Smooth muscle cell (in vitro differentiated cells): ENCODE results near the gene ADIPOQ. TPM values are rescaled to one million over a fixed set of nuclear protein-coding genes. Genes with fewer than 3 reads are reported as not detected.
"Not testable (repeated sequence)": the region's sequence is repeated elsewhere in the genome, so short reads cannot be mapped to it uniquely, and the experiment has no call there.

Experiments used
- DNase-seq: peaks from one replicate; lab custom pipeline; 2025; ENCODE audit not compliant: unreplicated experiment; lab: John Stamatoyannopoulos, UW
- H2AFZ ChIP-seq: fragments of 200-600 bp; sonication (generic); 2 replicates; pipeline ENCODE4 v1.6.0; 2016; ENCODE audit warnings: antibody characterized with exemption, low read depth, mild to moderate bottlenecking
- H3F3A ChIP-seq: fragments of 200-600 bp; sonication (generic); 2 replicates; pipeline ENCODE4 v1.6.0; 2017; ENCODE audit warnings: antibody characterized with exemption, low read depth
- H3K27ac ChIP-seq: fragments of 200-600 bp; sonication (generic); 2 replicates; pipeline ENCODE4 v1.5.1; 2016; ENCODE audit warnings: low read depth, mild to moderate bottlenecking
- H3K27me3 ChIP-seq: fragments of 200-600 bp; sonication (generic); 2 replicates; pipeline ENCODE4 v1.6.1; 2016; ENCODE audit warnings: low read depth, mild to moderate bottlenecking
- H3K36me3 ChIP-seq: fragments of 200-600 bp; sonication (generic); 2 replicates; pipeline ENCODE4 v1.5.1; 2016; ENCODE audit warnings: low read depth
- H3K4me1 ChIP-seq: fragments of 200-600 bp; sonication (generic); 2 replicates; pipeline ENCODE4 v1.5.1; 2016; ENCODE audit warnings: low read depth
- H3K4me2 ChIP-seq: fragments of 200-600 bp; sonication (generic); 2 replicates; pipeline ENCODE4 v1.6.0; 2016; ENCODE audit warnings: mild to moderate bottlenecking
- H3K4me3 ChIP-seq: fragments of 200-600 bp; sonication (generic); 2 replicates; pipeline ENCODE4 v1.5.1; 2016; ENCODE audit warnings: mild to moderate bottlenecking
- H3K79me2 ChIP-seq: fragments of 200-600 bp; sonication (generic); 2 replicates; pipeline ENCODE4 v1.6.0; 2016; ENCODE audit warnings: low read depth, mild to moderate bottlenecking
- H3K9ac ChIP-seq: fragments of 200-600 bp; sonication (generic); 2 replicates; pipeline ENCODE4 v1.6.0; 2016; ENCODE audit warnings: low read depth
- H3K9me3 ChIP-seq: fragments of 200-600 bp; sonication (generic); replicated peaks from 2 replicates; pipeline ENCODE4 v1.5.1; 2016; ENCODE audit warnings: low read depth
- H4K20me1 ChIP-seq: fragments of 200-600 bp; sonication (generic); 2 replicates; pipeline ENCODE4 v1.6.0; 2016; ENCODE audit warnings: low read depth
- CTCF ChIP-seq: fragments of 200-600 bp; sonication (generic); IDR thresholded peaks from 2 replicates; pipeline ENCODE4 v1.5.1; 2017; ENCODE audit warnings: borderline replicate concordance, mild to moderate bottlenecking, antibody characterized with exemption; ENCODE audit not compliant: insufficient read depth, poor library complexity, severe bottlenecking
- WGBS: methylation state at CpG from one replicate; pipeline ENCODE4 v1.1.7; 2016; ENCODE audit warnings: low lambda C conversion rate; 5-methylcytosine and 5-hydroxymethylcytosine counted together
- polyA plus RNA-seq: library from polyadenylated mRNA; unstranded; fragments of >200 nt; fragmentation: Nextera tagmentation; extraction: Ambion mirVana; gene quantifications from 2 replicates; pipeline ENCODE4 v1.2.1, GENCODE V29; 2016
- total RNA-seq: library from RNA; depleted of rRNA; stranded (reverse); fragments of >200 nt; gene quantifications from 2 replicates; pipeline ENCODE4 v1.2.3, GENCODE V29; 2014

ADIPOQ gene
- total and polyA plus RNA-seq, 2 experiments from 2014 or later: not detected

DNA sequence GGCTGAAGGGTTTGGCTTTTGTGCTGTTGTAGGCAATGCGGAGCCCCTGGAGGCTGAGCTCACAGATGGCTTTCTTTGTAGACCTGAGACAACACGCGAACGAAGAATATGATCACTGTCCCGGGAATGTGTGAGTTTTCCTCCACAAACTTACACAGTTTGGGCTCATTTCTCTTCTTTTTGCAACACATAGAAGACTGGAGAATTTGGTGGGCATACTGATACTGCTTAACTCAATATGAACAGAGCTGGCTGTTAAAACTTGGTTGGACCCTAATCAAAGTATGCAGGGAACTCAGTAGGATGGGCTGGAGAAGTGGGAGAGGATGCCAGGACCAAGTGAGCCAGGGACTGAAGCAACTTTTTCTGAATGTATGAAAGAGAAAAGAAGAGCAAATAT lies 24.0 kb upstream of the ADIPOQ start:
- no peak for TF ChIP-seq CTCF
- peaks cover 4% of the 10 kb centered on the region for H3F3A ChIP-seq

DNA sequence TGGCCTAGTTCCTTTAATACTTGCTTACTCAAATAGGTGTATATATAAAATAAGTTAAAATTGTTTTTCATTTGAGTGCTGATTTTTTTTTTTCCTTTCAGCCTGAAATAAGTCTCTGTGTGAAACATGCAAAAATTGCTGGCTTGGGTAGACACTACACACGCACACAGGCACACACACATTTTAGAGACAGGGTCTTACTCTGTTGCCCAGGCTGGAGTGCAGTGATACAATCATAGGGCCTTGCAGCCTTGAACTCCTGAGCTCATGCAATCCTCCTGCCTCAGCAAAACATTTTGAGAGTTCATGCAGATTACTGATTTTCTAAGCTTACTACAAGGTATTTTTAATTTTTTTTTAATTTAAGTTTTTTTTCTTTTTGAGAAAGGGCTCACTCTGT lies 23.6 kb upstream of the ADIPOQ start:
- H3K4me2 ChIP-seq: no peak overlapping the region
- no peaks in the 10 kb centered on the region for H3K79me2 ChIP-seq
- no peaks in the 10 kb centered on the region for H4K20me1 ChIP-seq
- WGBS: 90% methylated on average over 1 of the region's 1 CpG
- no peaks in the 10 kb centered on the region for H3K36me3 ChIP-seq
- no peak for TF ChIP-seq CTCF
- no peak overlapping the region for H3K4me3 ChIP-seq
- H3K9me3 ChIP-seq: no peaks in the 10 kb centered on the region
- H3K9ac ChIP-seq: no peak overlapping the region
- no peak overlapping the region for H2AFZ ChIP-seq
- no peaks in the 10 kb centered on the region for H3K27me3 ChIP-seq
- H3F3A ChIP-seq: peaks cover 4% of the 10 kb centered on the region
- no peak for DNase-seq
- peaks cover 4% of the 10 kb centered on the region for H3K4me1 ChIP-seq
- H3K27ac ChIP-seq: no peak overlapping the region

More for the DNA sequence above, 24.0 kb upstream of the ADIPOQ start:
- Histone ChIP-seq H3K4me2 (no peak overlapping the region), H3K9ac (no peak overlapping the region), H2AFZ (no peak overlapping the region), H3K36me3 (no peaks in the 10 kb centered on the region), H3K27me3 (no peaks in the 10 kb centered on the region), H3K4me1 (peaks cover 3% of the 10 kb centered on the region), H3K9me3 (no peaks in the 10 kb centered on the region), H3K79me2 (no peaks in the 10 kb centered on the region), H3K4me3 (no peak overlapping the region), H4K20me1 (no peaks in the 10 kb centered on the region), H3K27ac (no peak overlapping the region)
- 98% methylated on average over 5 of the region's 5 CpGs for WGBS
- no peak for DNase-seq

DNA sequence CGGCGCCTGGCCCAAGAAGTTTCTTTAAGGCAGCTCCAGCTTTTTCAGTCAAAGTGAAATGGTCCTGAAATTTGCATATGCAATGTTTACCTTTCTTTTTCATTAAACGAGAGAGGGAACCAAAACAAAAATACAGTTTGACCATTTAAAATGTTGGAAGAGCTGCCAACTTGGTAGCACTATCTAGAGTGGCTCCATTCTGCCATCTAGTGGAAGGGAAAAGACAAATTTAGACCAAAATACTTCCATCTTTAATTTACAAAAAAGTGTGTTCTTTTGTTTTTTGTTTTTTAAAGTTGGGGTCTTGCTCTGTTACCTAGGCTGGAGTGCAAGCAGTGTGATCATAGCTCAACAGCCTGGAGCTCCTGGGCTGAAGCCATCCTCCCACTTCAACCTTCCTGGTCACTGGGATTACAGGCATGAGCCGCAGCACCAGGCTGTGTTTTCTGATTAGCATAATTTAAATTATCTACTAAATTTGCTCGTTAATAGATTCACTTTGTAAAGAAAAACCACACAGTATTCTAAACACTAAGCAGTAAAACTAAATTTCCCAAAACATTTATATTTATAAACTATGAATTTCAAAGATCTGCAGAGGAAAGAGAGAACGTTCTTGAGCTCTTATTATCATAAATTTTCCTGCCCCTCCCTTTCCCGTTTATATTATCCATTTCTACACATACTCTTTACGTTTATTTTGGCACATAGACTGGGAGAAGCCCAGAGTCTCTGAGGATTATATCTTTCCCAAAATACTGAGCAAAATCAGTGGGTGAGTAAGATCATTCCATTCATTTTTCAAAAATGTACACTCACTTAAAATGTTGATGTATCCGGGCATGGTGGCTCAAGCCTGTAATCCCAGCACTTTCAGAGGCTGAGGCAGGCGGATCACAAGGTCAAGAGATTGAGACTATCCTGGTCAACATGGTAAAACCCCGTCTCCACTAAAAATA lies 20.8 kb upstream of the ADIPOQ start:
- peaks cover 4% of the 10 kb centered on the region for H3F3A ChIP-seq
- H3K27ac ChIP-seq: peak overlapping the region; percentile 36
- H3K9ac ChIP-seq: no peak overlapping the region
- TF ChIP-seq CTCF: peak; percentile 73
- H3K27me3 ChIP-seq: no peaks in the 10 kb centered on the region
- H3K79me2 ChIP-seq: no peaks in the 10 kb centered on the region
- no peaks in the 10 kb centered on the region for H3K36me3 ChIP-seq
- DNase-seq: no peak
- peak overlapping the region; percentile 51 for H2AFZ ChIP-seq
- no peaks in the 10 kb centered on the region for H4K20me1 ChIP-seq
- H3K9me3 ChIP-seq: no peaks in the 10 kb centered on the region
- H3K4me3 ChIP-seq: peak overlapping the region; percentile 18
- peaks cover 9% of the 10 kb centered on the region for H3K4me1 ChIP-seq
- 38% methylated on average over 11 of the region's 11 CpGs for WGBS
- peak overlapping the region; percentile 56 for H3K4me2 ChIP-seq

DNA sequence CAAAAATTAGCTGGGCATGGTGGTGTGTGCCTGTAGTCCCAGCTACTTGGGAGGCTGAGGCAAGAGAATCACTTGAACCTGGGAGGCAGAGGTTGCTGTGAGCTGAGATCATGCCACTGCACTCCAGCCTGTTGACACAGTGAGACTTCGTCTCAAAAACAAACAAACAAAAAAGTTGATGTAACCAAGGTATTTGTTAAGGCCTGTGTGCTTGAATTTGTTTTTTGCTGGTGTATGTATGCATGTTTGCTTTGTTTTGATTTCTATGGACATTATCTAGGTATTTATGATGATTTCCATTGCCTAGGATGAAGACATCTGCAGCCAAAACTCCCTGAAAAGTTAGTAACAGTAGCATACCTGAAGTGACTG lies 20.1 kb upstream of the ADIPOQ start:
- not testable (repeated sequence) for H3K4me2 ChIP-seq, H3K36me3 ChIP-seq, H2AFZ ChIP-seq, H3K9ac ChIP-seq, H3K9me3 ChIP-seq, H3K4me1 ChIP-seq, H4K20me1 ChIP-seq, H3K27me3 ChIP-seq, H3K79me2 ChIP-seq, H3K4me3 ChIP-seq, DNase-seq, H3F3A ChIP-seq
- peak overlapping the region; percentile 33 for H3K27ac ChIP-seq
- 76% methylated on average over 1 of the region's 1 CpG for WGBS
